H9 (cell line): ENCODE measurements around the gene ADAMTS3. TPM values are rescaled to one million over a fixed set of nuclear protein-coding genes. Genes with fewer than 3 reads are reported as not detected.

Experiments
- DNase-seq: peaks from one replicate; pipeline ENCODE4 v3.0.0-alpha.2; 2017
- H2AFZ ChIP-seq: one replicate; pipeline ENCODE4 v1.6.1; 2013; ENCODE audit warnings: mild to moderate bottlenecking, low read length, control low read depth, moderate library complexity
- H2AK5ac ChIP-seq: 2 replicates; pipeline ENCODE4 v1.6.1; 2013; ENCODE audit warnings: low read length, control low read depth, mixed read lengths; ENCODE audit not compliant: insufficient read length
- H2BK120ac ChIP-seq: one replicate; pipeline ENCODE4 v1.6.1; 2013; ENCODE audit warnings: low read depth, mild to moderate bottlenecking, low read length, control low read depth, inconsistent platforms; ENCODE audit not compliant: poor library complexity, severe bottlenecking
- H2BK12ac ChIP-seq: 2 replicates; pipeline ENCODE4 v1.6.1; 2013; ENCODE audit warnings: low read length, control low read depth, mixed read lengths, low read depth; ENCODE audit not compliant: insufficient read length
- H2BK15ac ChIP-seq: 2 replicates; pipeline ENCODE4 v1.6.1; 2013; ENCODE audit warnings: low read depth, low read length, control low read depth
- H2BK20ac ChIP-seq: one replicate; pipeline ENCODE4 v1.6.1; 2013; ENCODE audit warnings: low read depth, mild to moderate bottlenecking, low read length, control low read depth, inconsistent platforms; ENCODE audit not compliant: poor library complexity, severe bottlenecking
- H2BK5ac ChIP-seq: 2 replicates; pipeline ENCODE4 v1.6.1; 2013; ENCODE audit warnings: low read length, control low read depth, mixed read lengths; ENCODE audit not compliant: insufficient read length
- H3K14ac ChIP-seq: 2 replicates; pipeline ENCODE4 v1.6.1; 2013; ENCODE audit warnings: low read length, control low read depth; ENCODE audit not compliant: insufficient read depth
- H3K18ac ChIP-seq: 2 replicates; pipeline ENCODE4 v1.6.1; 2013; ENCODE audit warnings: low read depth, mild to moderate bottlenecking, mixed read lengths, low read length, control low read depth; ENCODE audit not compliant: insufficient read length
- H3K23ac ChIP-seq: 2 replicates; pipeline ENCODE4 v1.6.1; 2013; ENCODE audit warnings: low read length, control low read depth, mixed read lengths, low read depth; ENCODE audit not compliant: insufficient read length
- H3K23me2 ChIP-seq: 2 replicates; pipeline ENCODE4 v1.6.1; 2013; ENCODE audit warnings: low read depth, mild to moderate bottlenecking, mixed read lengths, low read length, control low read depth; ENCODE audit not compliant: insufficient read length, poor library complexity, severe bottlenecking
- H3K27ac ChIP-seq: 2 replicates; pipeline ENCODE4 v1.5.1; 2013; ENCODE audit warnings: low read length, control low read depth, mixed read lengths, low read depth; ENCODE audit not compliant: insufficient read length
- H3K27me3 ChIP-seq: 2 replicates; pipeline ENCODE4 v1.6.1; 2013; ENCODE audit warnings: low read length, control low read depth, inconsistent platforms; ENCODE audit not compliant: insufficient read depth
- H3K4ac ChIP-seq: 2 replicates; pipeline ENCODE4 v1.6.1; 2013; ENCODE audit warnings: low read depth, mild to moderate bottlenecking, control low read depth, inconsistent platforms, low read length, moderate library complexity
- H3K4me1 ChIP-seq: 2 replicates; pipeline ENCODE4 v1.6.1; 2013; ENCODE audit warnings: low read length, control low read depth, inconsistent platforms; ENCODE audit not compliant: insufficient read depth
- H3K4me2 ChIP-seq: 2 replicates; pipeline ENCODE4 v1.6.1; 2013; ENCODE audit warnings: low read length, control low read depth, mixed read lengths; ENCODE audit not compliant: insufficient read length, insufficient read depth
- H3K56ac ChIP-seq: 2 replicates; pipeline ENCODE4 v1.6.1; 2013; ENCODE audit warnings: low read depth, mild to moderate bottlenecking, mixed read lengths, low read length, control low read depth; ENCODE audit not compliant: insufficient read length
- H3K79me1 ChIP-seq: 2 replicates; pipeline ENCODE4 v1.6.1; 2013; ENCODE audit warnings: low read depth, mild to moderate bottlenecking, moderate library complexity, low read length, control low read depth, inconsistent platforms; ENCODE audit not compliant: insufficient read depth, poor library complexity, severe bottlenecking
- H3K79me2 ChIP-seq: 2 replicates; pipeline ENCODE4 v1.6.1; 2013; ENCODE audit warnings: low read length, control low read depth, inconsistent platforms; ENCODE audit not compliant: insufficient read depth
- H3K9ac ChIP-seq: 2 replicates; pipeline ENCODE4 v1.6.1; 2013; ENCODE audit warnings: low read length, control low read depth, mixed read lengths; ENCODE audit not compliant: insufficient read length; ENCODE audit errors: extremely low read depth
- H3K9me3 ChIP-seq: one replicate; pipeline ENCODE4 v1.6.1; 2013; ENCODE audit warnings: low read depth, low read length, inconsistent platforms; ENCODE audit not compliant: control insufficient read depth
- H3T11ph ChIP-seq: one replicate; pipeline ENCODE4 v1.6.1; 2013; ENCODE audit warnings: mild to moderate bottlenecking, low read length, control low read depth, inconsistent platforms
- H4K20me1 ChIP-seq: one replicate; pipeline ENCODE4 v1.6.1; 2013; ENCODE audit not compliant: control insufficient read depth, insufficient read length, insufficient read depth
- H4K5ac ChIP-seq: 2 replicates; pipeline ENCODE4 v1.6.1; 2013; ENCODE audit warnings: low read depth, mild to moderate bottlenecking, mixed read lengths, low read length, control low read depth; ENCODE audit not compliant: insufficient read length
- H4K8ac ChIP-seq: replicated peaks from 2 replicates; pipeline ENCODE4 v1.6.1; 2013; ENCODE audit warnings: low read length, control low read depth, mixed read lengths, low read depth; ENCODE audit not compliant: insufficient read length
- H4K91ac ChIP-seq: 2 replicates; pipeline ENCODE4 v1.6.1; 2013; ENCODE audit warnings: low read depth, mild to moderate bottlenecking, moderate library complexity, mixed read lengths, low read length, control low read depth; ENCODE audit not compliant: insufficient read length
- H3K27ac Mint-ChIP-seq, 3 experiments: 2 replicates in 2 of 3; 3 replicates in 1 of 3; pipeline ENCODE4 v1.8.0; 2020 to 2021; ENCODE audit warnings: mixed read lengths in 3 of 3, mild to moderate bottlenecking in 1 of 3, moderate library complexity in 1 of 3
- H3K27me3 Mint-ChIP-seq: 2 replicates; pipeline ENCODE4 v1.8.0; 2021; ENCODE audit warnings: low read depth, mild to moderate bottlenecking, moderate library complexity, mixed read lengths
- H3K36me3 Mint-ChIP-seq, 3 experiments: 2 replicates in 2 of 3; 3 replicates in 1 of 3; pipeline ENCODE4 v1.8.0; 2020 to 2021; ENCODE audit warnings: low read depth in 3 of 3, mixed read lengths in 3 of 3; ENCODE audit not compliant: insufficient read depth in 1 of 3
- H3K4me1 Mint-ChIP-seq, 2 experiments: 2 replicates each; pipeline ENCODE4 v1.8.0; 2020; ENCODE audit warnings: mixed read lengths in 2 of 2
- H3K4me3 Mint-ChIP-seq, 2 experiments: 2 replicates in 1 of 2; 3 replicates in 1 of 2; pipeline ENCODE4 v1.8.0; 2020 to 2021; ENCODE audit warnings: mild to moderate bottlenecking in 2 of 2, mixed read lengths in 2 of 2, moderate library complexity in 1 of 2
- H3K9me3 Mint-ChIP-seq, 2 experiments: 2 replicates in 1 of 2; 3 replicates in 1 of 2; pipeline ENCODE4 v1.8.0; 2020; ENCODE audit warnings: mild to moderate bottlenecking in 2 of 2, mixed read lengths in 2 of 2, moderate library complexity in 1 of 2
- WGBS: extraction: QIAGEN DNeasy Blood & Tissue Kit; methylation state at CpG from one replicate; pipeline ENCODE4 v1.1.7; 2013; ENCODE audit warnings: missing lambda C conversion rate, low lambda C conversion rate, mixed read lengths; ENCODE audit not compliant: insufficient read length; ENCODE audit errors: extremely low coverage; 5-methylcytosine and 5-hydroxymethylcytosine counted together
- total RNA-seq: library from RNA; stranded (reverse); gene quantifications from 2 replicates; pipeline ENCODE4 v1.2.1, GENCODE V29; 2021
- TF ChIP-seq, protein P1 (sequence below): fragments of 200-600 bp; sonication (generic); conservative IDR thresholded peaks from 3 replicates; pipeline ENCODE4 v1.8.0; 2021; ENCODE audit warnings: antibody characterized with exemption, mild to moderate bottlenecking

Gene ADAMTS3
- total RNA-seq, 1 experiment from 2014 or later, result 1.1 TPM

DNA sequence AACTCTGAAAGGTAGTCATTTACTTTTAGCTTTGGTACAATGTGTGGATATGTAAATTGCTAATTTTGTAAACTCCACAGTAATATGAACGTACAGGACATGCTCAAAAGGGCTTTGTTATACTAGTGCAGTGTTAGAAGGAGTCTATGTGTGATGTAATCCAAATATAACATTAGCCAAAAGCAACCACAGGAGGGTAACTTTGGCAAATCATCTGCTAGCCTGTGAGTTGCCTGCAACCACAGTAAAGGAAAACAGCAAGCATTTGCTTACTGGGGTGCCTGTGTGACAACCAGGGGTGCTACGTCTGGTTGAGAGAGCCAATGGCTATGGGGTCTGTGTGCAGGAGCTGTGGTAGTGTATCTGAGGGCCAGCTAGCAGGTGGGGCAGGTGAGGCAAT is 245.8 kb downstream of the ADAMTS3 start:
- Mint-ChIP-seq H3K9me3 (no peaks in the 10 kb centered on the region), H3K4me1 (peaks cover 0 to 5% of the 10 kb centered on the region in 2 experiments; a peak in 1 of 4 replicates), H3K4me3 (no peak overlapping the region), H3K27me3 (no peaks in the 10 kb centered on the region), H3K27ac (no peak overlapping the region), H3K36me3 (no peaks in the 10 kb centered on the region)
- H3K27me3 ChIP-seq, result no peaks in the 10 kb centered on the region
- no peak overlapping the region for H2AK5ac ChIP-seq
- DNase-seq, result no peak
- H4K8ac ChIP-seq, result no peak overlapping the region
- H2BK5ac ChIP-seq, result no peak overlapping the region
- H2AFZ ChIP-seq, result no peak overlapping the region
- no peak overlapping the region for H3K18ac ChIP-seq
- H3K9ac ChIP-seq, result no peak overlapping the region
- H3K23ac ChIP-seq, result peak overlapping the region; percentile 56
- no peaks in the 10 kb centered on the region for H3K9me3 ChIP-seq
- H3K56ac ChIP-seq, result no peak overlapping the region
- H3K4ac ChIP-seq, result no peak overlapping the region
- no peaks in the 10 kb centered on the region for H3K4me1 ChIP-seq
- no peaks in the 10 kb centered on the region for H3K79me2 ChIP-seq
- no peak overlapping the region for H3T11ph ChIP-seq
- no CpG with 5 or more reads among the region's 2 CpGs for WGBS
- no peaks in the 10 kb centered on the region for H4K20me1 ChIP-seq
- no peak overlapping the region for H4K5ac ChIP-seq
- no peak overlapping the region for H2BK12ac ChIP-seq
- TF ChIP-seq, protein P1, sequence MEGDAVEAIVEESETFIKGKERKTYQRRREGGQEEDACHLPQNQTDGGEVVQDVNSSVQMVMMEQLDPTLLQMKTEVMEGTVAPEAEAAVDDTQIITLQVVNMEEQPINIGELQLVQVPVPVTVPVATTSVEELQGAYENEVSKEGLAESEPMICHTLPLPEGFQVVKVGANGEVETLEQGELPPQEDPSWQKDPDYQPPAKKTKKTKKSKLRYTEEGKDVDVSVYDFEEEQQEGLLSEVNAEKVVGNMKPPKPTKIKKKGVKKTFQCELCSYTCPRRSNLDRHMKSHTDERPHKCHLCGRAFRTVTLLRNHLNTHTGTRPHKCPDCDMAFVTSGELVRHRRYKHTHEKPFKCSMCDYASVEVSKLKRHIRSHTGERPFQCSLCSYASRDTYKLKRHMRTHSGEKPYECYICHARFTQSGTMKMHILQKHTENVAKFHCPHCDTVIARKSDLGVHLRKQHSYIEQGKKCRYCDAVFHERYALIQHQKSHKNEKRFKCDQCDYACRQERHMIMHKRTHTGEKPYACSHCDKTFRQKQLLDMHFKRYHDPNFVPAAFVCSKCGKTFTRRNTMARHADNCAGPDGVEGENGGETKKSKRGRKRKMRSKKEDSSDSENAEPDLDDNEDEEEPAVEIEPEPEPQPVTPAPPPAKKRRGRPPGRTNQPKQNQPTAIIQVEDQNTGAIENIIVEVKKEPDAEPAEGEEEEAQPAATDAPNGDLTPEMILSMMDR, result no peak
- H2BK20ac ChIP-seq, result no peak overlapping the region
- no peak overlapping the region for H3K4me2 ChIP-seq
- H3K23me2 ChIP-seq, result no peaks in the 10 kb centered on the region
- H3K14ac ChIP-seq, result no peak overlapping the region
- H2BK15ac ChIP-seq, result no peak overlapping the region
- no peaks in the 10 kb centered on the region for H3K79me1 ChIP-seq
- no peak overlapping the region for H4K91ac ChIP-seq
- H2BK120ac ChIP-seq, result no peak overlapping the region
- H3K27ac ChIP-seq, result no peak overlapping the region
